GM12874 (cell line): ENCODE data around the gene NEK1.
A peak's percentile ranks its signal among the peaks of the same experiment; 100 is the strongest.

ENCODE experiments used
- TF ChIP-seq, protein P1 (sequence below): IDR thresholded peaks from 2 replicates; pipeline ENCODE4 v1.5.1; 2011; ENCODE audit warnings: low read depth, mild to moderate bottlenecking, control low read depth, low read length, moderate library complexity; ENCODE audit not compliant: insufficient read depth

Gene NEK1

DNA sequence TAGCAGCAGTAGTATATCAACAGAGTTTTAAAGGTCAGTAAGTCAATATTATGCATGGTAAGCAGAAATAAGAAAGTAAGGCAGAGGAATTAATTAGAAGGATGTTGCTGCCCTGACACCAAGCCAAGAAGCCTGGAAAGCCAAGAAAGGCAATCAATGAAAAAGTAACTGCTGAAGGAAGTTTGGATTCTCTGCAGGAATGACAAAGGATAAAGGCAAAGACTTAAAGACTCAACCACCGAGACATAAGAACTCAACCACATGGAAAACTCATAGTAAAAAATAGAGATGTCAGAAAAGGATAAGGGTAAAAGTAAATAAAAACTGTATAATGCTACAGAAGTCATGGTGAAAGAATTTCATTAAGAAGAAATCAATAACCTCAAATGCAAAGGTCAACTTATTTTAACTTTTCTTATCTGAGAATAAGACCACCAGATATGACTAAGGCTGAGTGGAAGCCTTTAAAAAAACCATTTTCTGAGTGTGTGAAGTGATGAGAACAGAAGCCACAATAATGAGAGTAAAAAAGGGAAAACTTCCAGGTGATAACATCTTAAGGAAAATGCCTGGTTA, 55.2 kb downstream of the NEK1 start:
- TF ChIP-seq, protein P1, sequence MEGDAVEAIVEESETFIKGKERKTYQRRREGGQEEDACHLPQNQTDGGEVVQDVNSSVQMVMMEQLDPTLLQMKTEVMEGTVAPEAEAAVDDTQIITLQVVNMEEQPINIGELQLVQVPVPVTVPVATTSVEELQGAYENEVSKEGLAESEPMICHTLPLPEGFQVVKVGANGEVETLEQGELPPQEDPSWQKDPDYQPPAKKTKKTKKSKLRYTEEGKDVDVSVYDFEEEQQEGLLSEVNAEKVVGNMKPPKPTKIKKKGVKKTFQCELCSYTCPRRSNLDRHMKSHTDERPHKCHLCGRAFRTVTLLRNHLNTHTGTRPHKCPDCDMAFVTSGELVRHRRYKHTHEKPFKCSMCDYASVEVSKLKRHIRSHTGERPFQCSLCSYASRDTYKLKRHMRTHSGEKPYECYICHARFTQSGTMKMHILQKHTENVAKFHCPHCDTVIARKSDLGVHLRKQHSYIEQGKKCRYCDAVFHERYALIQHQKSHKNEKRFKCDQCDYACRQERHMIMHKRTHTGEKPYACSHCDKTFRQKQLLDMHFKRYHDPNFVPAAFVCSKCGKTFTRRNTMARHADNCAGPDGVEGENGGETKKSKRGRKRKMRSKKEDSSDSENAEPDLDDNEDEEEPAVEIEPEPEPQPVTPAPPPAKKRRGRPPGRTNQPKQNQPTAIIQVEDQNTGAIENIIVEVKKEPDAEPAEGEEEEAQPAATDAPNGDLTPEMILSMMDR: no peak

DNA sequence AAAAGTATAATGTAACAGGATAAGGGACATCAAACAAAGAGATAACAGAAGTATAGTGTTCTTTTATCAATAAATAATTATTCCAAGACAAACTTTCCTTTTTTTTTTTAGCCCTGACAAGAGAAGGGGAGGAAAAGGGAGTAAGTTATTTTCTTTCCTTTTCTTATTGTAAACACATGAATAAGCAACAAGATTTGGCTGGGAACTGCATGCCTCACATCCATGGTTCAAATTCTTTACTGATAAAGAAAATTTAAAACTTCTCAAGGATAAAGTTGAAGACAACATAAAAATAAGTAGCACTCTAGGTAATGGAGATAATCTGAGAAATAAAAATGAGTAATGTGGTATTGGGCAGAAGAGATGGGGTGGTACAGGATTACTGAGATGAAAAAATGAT, 71.6 kb downstream of the NEK1 start:
- TF ChIP-seq, protein P1: no peak

DNA sequence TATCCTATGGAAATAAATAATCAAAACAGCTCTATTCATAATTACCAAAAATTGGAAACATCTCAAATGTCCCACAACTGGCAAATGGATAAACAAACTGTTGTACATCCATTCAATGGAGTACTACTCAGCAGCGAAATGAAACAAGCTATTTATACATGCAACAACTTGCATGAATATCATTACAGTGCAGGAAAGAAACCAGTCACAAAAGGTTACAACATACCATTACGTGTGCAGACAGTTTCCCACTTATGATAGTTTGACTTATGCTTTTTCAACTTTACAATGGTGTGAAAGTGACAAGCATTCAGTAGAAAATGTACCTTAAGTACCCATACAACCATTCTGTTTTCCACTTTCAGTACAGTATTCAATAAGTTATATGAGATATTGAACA, 82.3 kb downstream of the NEK1 start:
- TF ChIP-seq, protein P1: no peak

DNA sequence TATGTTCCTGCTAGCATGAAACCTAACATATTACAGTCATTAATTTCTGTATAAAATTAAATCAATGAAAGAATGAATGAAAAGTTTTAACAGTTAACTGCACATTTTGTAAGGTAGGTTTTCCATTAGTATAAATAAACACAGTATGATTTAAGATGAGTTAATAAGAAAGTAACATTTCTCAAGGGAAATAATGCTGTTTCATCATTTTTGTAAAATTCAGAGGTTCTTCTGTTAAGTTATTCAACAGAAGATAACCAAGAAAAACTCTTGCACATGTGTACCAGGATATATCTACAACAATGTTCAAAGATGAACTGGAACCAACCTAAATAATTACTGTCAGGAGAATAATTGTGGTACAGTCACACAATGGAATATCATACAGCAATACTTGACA, 88.6 kb downstream of the NEK1 start:
- TF ChIP-seq, protein P1: no peak

DNA sequence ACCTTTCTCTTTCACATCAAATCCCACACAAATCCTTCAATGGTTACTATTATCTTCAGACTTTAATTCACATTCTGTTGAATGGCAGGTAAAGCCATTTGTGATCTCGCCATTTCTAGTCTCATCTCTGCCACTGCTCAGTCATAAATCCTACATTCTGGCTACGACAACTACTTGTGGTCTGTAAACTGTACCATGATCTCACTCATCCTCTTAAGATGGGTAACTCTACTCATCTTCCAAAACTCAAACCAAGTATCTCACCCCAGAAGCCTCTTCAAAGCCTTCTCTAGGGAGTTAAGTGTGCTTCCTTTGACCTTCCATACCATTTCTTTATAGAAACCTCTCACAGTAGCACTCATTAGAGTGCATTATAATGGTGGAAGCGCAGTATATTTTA, 101.8 kb downstream of the NEK1 start:
- TF ChIP-seq, protein P1: no peak

DNA sequence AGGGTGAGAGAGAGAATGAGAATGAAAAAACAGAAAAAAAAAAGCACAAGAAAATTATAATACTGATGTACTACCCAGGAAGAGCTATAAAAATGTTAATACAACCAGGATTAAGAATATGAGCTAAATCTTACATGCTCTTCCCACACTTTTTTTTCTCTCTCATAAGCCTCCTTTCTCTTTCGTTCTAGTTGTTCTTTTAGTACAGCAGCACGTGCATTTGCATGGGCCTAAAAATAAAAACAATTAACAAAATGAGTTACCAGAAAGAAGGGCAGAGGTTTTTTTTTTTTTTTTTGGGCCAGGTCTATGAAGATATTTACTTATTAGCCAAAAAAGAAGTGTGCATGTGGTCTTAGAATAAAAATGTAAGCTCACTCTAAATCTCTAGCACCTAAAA, 105.5 kb downstream of the NEK1 start:
- TF ChIP-seq, protein P1: no peak

DNA sequence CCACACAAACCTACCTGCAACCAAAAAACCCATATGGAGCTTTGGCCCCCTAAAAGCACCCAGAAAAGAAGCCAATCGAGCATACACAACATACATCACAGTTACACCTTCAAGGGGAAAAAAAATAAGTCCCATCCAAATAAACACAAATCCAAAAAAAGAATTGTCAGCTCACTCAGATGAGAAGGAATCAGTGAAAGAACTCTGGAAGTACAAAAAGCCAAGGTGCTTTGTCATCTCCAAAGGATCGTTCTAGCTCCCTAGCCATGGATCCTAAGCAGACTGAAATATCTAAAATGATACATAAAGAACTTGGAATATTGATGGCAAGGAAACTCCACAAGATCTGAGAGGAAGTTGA, 119.2 kb downstream of the NEK1 start:
- TF ChIP-seq, protein P1: no peak

DNA sequence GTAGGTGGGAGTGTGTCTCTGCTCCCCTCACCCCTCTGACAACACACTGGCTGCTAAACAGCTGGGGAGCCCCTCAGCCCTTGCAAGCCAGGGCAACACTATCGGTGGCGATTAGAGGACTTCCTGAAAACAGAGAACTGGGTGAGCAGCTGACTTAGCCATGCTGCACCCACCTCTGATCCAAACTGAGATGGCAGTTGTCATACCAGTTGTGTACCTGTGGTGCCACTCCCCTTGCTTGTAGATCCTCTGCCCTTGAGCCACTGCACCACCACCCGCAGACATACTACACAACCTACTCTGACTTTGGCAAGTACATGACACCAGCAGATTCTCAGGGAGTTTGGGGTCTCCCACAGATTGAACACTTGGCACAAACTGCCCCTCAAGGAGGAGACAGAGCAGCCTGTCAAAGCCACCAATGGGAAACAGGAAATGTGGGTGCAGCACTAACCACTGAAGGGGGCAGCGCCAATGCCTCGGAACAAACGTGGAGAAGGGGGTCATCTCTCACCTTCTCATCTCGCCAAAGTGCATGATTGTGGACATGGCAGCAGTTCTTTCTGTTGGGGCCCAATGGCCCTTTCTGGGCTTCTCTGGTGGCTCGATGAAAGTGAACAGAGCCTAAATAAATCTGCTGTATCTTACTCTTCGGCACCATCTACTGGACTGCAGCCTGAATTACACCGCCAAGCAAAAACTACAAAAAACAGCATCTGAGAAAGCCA, 119.8 kb downstream of the NEK1 start:
- TF ChIP-seq, protein P1: peak; percentile 68; the same call in 1 of the 2 replicates
